Islet of Langerhans (tissue), 1 donor: ENCODE measurements around the gene APOF.
"Not testable (repeated sequence)": the region's sequence is repeated elsewhere in the genome, so short reads cannot be mapped to it uniquely, and the experiment has no call there.

ENCODE experiments used
- FAIRE-seq: peaks from one replicate; lab custom pipeline; 2011; peaks lifted over from hg19 to GRCh38; lab: Jason Lieb, UNC

The APOF gene

DNA sequence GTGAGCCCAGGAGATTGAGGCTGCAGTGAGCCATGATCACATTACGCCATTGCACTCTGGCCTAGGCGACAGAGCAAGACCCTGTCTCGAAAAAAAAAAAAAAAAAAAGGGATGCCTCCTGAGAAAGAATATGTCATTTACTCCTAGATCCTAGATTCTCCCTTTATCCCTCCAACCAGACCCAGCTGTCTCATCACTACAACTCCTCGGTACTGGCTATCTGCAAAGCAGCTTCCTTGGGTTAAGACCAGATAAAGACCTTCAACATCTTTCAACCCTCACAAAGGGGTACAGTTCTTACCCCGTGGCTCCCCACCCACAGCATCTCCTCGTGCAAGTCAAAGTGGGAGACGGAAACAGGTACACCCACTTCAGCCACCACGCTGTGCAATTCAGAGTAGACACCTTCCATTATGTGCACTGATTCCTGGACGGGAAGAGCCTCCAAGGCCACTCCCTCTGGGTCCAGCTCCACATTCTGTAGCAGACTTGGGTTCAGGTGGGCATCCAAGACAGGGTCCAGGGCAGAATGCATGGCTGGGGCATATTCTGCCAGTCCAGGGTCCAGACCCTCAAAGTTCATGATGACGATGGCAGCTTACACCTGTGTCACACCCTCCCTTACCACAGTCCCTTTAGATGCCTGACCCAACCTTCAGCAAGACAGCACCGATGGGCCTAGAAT is 30.0 kb downstream of the APOF start:
- FAIRE-seq, result no peak

DNA sequence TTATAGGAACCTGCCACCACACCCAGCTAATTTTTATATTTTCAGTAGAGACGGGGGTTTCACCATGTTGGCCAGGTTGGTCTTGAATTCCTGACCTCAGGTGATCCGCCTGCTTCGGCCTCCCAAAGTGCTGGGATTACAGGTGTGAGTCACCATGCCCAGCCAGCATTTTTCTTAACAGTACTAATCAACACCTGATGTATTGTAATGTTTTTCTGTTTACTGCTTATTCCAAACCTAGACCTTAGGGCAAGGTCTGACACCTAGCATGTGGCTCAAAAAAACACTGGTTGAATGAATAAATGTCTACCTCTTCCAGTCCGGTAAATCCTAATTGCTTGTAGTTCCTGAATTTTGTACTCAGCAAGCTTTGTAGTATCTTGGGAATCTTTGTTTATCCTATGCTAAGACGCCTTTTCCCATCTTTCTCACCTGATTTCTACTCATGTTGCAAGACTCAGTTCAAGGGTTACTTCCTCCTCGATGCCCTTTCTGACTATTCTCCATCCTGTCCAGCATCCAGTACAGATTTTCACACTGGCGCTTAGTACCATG is 31.6 kb downstream of the APOF start:
- no peak for FAIRE-seq

DNA sequence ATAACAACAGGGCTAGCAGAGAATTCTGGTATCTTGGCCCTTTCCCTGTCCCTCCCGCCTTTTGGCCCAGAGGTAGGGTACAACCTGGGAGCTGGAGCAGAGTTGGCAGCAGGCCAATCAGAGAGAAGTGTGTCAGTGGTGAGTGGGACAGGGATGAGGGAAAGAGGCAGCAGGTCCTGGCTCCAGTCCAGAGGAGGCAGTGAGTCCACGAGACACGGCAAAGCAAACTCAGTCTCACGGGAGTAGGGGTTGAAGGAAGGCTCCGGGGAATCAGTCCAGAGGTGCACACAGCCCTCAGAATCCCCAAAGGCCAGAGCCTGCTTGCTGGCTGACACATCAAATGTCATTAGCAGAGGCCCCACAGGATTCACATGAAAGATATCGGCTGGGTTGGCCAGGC is 36.1 kb downstream of the APOF start:
- FAIRE-seq, result no peak

DNA sequence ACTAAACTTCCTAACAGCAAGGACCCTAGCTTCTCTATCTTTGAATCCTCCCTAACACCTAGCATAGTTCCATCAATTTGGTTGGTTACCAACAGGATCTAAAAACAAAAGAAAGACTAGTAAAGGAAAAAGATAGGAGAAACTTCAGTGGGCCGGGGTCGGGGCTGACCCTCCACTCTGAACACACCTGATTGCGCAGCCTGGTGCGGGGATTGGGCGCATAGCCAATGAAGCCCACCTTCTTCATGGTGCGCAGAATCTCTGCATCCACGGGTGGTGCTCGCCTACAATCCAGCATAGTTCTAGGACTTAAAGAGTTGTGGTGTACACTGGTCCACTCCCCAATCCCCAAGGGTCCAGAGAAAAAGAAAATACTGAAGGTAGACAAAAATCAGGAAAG is 36.5 kb downstream of the APOF start:
- no peak for FAIRE-seq

DNA sequence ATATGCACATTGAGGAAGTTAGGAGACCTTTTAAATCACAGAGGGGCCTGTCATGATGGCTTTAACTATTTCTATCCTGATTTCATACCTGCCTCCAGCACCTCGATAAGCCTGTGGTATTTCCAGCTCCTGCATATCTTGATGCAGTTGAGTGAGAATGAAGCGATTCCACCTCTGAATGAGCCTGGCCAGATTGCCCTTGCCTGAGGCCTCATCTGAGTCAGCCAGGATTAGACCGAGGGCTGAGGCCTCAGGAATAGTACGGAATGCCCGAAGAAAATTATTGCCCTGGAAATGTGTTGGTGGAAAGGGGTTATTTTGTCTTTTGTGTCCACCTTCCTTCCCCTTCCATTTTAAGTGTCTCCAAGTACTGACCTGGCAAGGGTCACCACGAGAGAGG is 38.5 kb downstream of the APOF start:
- FAIRE-seq, result no peak

DNA sequence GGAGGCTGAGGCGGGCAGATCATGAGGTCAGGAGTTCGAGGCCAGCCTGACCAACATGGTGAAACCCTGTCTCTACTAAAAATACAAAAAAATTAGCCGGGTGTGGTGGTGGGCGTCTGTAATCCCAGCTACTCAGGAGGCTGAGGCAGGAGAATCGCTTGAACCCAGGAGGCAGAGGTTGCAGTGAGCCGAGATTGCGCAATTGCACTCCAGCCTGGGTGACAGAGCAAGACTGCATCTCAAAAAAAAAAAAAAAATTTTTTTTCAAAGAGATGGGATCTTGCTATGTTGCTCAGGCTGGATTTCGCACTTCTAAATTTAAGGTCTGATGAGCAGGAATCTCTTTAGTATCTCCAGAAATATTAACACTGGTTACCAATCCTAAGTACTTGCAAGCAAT is 41.0 kb downstream of the APOF start:
- FAIRE-seq, result not testable (repeated sequence)

DNA sequence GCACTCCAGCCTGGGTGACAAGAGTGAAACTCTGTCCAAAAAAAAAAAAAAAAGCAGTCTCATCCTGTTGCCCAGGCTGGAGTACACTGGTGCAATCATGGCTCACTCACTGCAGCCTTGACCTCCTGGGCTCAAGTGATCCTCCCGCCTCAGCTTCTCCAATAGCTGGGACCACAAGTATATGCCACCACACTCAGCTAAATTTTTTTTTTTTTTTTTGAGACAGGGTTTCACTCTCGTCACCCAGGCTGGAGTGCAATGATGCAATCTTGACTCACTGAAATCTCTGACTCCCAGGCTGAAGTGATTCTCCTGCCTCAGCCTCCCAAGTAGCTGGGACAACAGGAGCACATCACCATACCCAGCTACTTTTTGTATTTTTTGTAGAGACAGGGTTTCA is 41.6 kb downstream of the APOF start:
- no peak for FAIRE-seq

DNA sequence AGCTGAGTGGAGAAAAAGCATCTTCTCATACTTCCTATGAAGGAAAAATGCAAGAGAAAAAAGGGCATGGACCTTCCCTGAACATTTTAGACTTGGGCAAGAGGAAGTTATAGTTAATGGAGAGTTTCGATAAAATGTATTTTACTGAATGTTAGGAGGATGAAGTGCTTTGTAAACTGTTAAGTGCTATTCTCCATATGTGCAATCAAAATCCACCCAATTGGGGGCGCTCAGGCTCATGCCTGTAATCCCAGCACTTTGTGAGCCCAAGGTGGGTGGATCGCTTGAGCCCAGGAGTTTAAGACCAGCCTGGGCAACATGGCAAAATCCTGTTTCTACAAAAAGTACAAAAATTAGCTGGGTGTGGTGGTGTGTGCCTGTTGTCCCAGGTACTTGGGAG is 45.0 kb downstream of the APOF start:
- FAIRE-seq, result no peak

DNA sequence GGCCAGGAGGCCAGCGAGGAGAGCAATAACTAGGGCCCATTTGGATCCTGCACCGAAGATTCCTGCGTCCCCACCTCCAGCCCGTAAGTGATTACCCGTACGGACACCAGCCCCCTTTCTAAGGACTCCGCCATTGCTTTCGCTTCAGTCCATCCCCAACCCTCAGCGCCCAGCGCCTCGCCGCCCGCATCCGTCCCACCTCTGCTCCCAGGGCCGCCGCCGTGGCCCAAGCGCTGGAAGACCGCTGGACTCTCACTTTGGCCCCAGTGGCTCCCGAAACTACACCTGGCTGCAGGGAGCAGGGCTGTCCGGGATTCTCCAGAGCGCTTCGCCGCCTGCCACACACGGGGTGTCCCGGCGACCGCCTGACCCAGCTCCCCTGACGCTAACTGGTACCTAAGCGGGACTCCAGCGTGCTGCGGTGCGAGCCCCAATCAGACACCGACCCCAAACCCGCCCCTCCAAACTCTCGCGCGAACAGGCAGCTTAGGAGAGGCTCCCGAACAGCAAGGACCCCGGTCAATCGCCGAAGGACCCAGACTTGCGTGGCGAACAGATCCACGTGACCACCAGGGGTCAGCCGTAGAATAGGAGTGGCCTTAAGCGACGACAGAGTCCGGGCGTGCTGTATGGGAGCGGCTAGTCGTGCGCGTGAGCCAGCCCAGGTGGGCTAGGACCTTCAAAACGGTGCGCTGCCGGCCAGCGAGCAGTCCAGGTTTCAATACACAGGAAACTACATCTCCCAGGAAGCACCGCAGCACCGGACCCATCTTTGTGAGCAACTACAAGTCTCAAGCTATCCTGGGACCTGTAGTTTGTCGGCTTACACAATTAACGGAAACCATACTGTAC is 46.8 kb downstream of the APOF start, which contains the start of gene CNPY2:
CNPY2 (minus strand) TSS at position 367 of the 852 bp plus-strand sequence. CDS start 771 bp downstream, outside the sequence.
- FAIRE-seq, result peak; percentile 76

DNA sequence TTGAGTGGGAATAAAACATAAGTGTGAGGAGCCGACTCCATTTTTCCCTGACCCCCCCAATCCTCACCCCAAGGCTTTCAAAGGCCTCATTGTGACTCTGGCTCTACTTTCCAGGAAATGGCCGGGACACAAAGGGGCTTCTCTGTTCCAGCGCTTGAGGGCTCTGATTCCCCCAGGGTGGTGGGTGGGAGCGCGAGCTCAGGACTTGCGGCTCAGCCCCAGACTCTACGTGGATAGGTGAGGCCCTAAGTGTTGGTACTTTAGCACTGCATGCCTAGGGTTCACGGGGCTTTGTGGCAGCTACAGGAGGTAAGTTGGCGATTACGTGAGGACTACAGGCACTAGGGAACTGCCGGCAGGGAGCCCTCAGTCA is 47.4 kb downstream of the APOF start:
- no peak for FAIRE-seq

DNA sequence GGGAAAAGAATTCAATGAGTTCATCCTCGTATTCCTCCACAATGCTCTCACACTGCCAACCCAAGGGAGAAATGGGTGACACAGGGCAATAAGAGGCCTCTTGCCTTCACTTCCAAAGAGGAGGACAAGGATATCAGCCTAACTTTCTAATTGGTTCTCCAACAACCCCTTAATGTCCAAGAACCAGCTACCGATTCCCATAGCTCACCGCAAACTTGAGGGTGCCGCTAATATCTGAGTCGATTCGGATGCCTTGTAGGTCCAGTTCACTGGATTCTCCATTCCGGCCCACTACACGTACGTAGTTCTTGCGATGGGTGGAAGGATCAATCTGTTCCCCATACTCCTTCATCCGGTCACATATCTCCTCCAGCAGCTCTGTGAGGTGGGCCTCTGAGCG is 51.7 kb downstream of the APOF start:
- no peak for FAIRE-seq
